Measurements from ENCODE around the gene CCDC32. TPM values are rescaled to one million over a fixed set of nuclear protein-coding genes. Genes with fewer than 3 reads are reported as not detected.

Gene CCDC32
- total RNA-seq, 4 donors from 2014 or later = 31.2 to 41.3 (median 32.2) TPM

DNA sequence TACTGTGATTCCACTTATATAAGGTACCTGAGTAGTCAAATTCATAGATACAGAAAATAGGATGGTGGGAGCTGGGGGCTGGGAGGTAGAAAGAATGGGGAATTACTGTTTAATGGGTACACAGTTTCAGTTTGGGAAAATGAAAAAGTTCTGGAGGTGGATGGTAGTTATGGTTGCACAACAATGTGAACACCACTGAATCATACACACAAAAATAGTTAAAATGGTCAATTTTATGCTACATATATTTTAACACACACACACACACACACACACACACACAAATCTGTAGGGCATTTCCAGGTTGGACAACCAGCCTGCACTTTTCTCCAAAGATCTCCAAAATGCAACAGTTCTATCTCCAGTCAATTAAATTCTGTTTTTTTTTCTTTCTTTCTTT lies 1.4 kb downstream of the CCDC32 start:
- Histone ChIP-seq H3K4me1 (peaks cover 0 to 19% (median 2%) of the 10 kb centered on the region in 4 donors), H3K36me3 (peaks cover 0 to 11% (median 0%) of the 10 kb centered on the region in 3 donors), H3K27ac (no peak overlapping the region), H3K4me3 (no peak overlapping the region), H3K9me3 (no peaks in the 10 kb centered on the region), H3K27me3 (no peaks in the 10 kb centered on the region)
- TF ChIP-seq CTCF (IDR thresholded peaks at IDR 0.05) = no peak
- TF ChIP-seq POLR2A (IDR thresholded peaks at IDR 0.05) = no peak
- DNase-seq = no peak

DNA sequence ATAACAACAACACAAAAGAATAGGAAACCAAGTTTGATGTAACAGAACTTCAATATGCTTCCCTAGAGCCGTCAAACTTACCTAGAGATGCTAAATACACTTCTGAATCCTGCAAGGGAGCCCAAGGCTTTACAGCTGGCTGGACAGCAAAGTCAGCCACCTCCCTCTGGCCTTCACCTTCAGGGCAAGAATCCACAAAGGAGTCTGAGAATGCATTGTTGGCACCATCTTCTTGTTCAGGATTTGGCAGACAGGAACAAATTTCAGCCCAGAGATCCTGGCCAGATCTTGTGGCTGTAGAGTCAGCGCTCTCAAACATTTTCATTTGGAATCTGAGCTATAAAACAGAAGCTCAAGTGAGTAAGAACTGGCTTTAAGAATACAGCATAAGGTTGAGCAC lies 2.2 kb downstream of the CCDC32 start:
- H3K9me3 ChIP-seq = no peaks in the 10 kb centered on the region
- H3K36me3 ChIP-seq = peaks cover 0 to 11% (median 0%) of the 10 kb centered on the region in 3 donors
- no peak for DNase-seq
- no peak for TF ChIP-seq POLR2A (IDR thresholded peaks at IDR 0.05)
- no peak for TF ChIP-seq CTCF (IDR thresholded peaks at IDR 0.05)
- H3K4me1 ChIP-seq = peaks cover 0 to 18% (median 2%) of the 10 kb centered on the region in 4 donors
- no peak overlapping the region for H3K4me3 ChIP-seq
- H3K27me3 ChIP-seq = no peaks in the 10 kb centered on the region
- H3K27ac ChIP-seq = no peak overlapping the region

- DNase-seq = no peak
- H3K9me3 ChIP-seq = no peaks in the 10 kb centered on the region
- no peak for TF ChIP-seq POLR2A (IDR thresholded peaks at IDR 0.05)
- TF ChIP-seq CTCF (IDR thresholded peaks at IDR 0.05) = no peak
- peaks cover 0 to 16% (median 2%) of the 10 kb centered on the region in 4 donors for H3K4me1 ChIP-seq
- no peak overlapping the region for H3K4me3 ChIP-seq
- no peaks in the 10 kb centered on the region for H3K27me3 ChIP-seq
- H3K27ac ChIP-seq = peak overlapping the region in 2 of 4 donors; percentile 42 to 59
- H3K36me3 ChIP-seq = peaks cover 0 to 35% (median 0%) of the 10 kb centered on the region in 3 donors
Measured at GRCh38 chr15:40558952-40559742, 5.7 kb downstream of the CCDC32 start.

GRCh38 chr15:40555876-40556275 lies 9.0 kb downstream of the CCDC32 start:
- Histone ChIP-seq H3K27ac (no peak overlapping the region), H3K36me3 (peaks cover 0 to 50% (median 0%) of the 10 kb centered on the region in 3 donors), H3K27me3 (no peaks in the 10 kb centered on the region), H3K9me3 (no peaks in the 10 kb centered on the region), H3K4me1 (peaks cover 0 to 2% (median 0%) of the 10 kb centered on the region in 4 donors), H3K4me3 (no peak overlapping the region)
- DNase-seq = no peak
- TF ChIP-seq POLR2A (IDR thresholded peaks at IDR 0.05) (no peak), CTCF (IDR thresholded peaks at IDR 0.05) (no peak)

GRCh38 chr15:40554161-40554525 lies 10.7 kb downstream of the CCDC32 start:
- peak overlapping the region in 2 of 4 donors; percentile 9 to 73 for H3K27ac ChIP-seq
- TF ChIP-seq POLR2A (IDR thresholded peaks at IDR 0.05) (no peak), CTCF (IDR thresholded peaks at IDR 0.05) (no peak)
- H3K36me3 ChIP-seq = peaks cover 0 to 65% (median 0%) of the 10 kb centered on the region in 3 donors

More at GRCh38 chr15:40554161-40554525, 10.7 kb downstream of the CCDC32 start:
- no peak for DNase-seq
- H3K4me1 ChIP-seq = peaks cover 0 to 7% (median 4%) of the 10 kb centered on the region in 4 donors
- no peak overlapping the region for H3K4me3 ChIP-seq
- no peaks in the 10 kb centered on the region for H3K27me3 ChIP-seq
- H3K9me3 ChIP-seq = no peaks in the 10 kb centered on the region
